A549 (cell line): ENCODE measurements around the gene DZIP3. TPM values are rescaled to one million over a fixed set of nuclear protein-coding genes. Genes with fewer than 3 reads are reported as not detected.

Experiments used
- ATAC-seq, 2 experiments: fragments of 200-7000 bp in 1 of 2; fragments of >200 bp in 1 of 2; cut with Nextera tagmentation in 1 of 2; cut with Tn5 transposase in 1 of 2; 3 replicates each; pipeline versions ENCODE4 v1.8.0 to v1.9.1; 2018 to 2020; ENCODE audit warnings: mild to moderate bottlenecking in 1 of 2, moderate library complexity in 1 of 2
- CTCF ChIA-PET: fragments of 300-600 bp; sonication (Branson Sonifier 250); formaldehyde crosslinking; extraction: SDS; loops from one replicate; lab custom pipeline; 2021; ENCODE audit warnings: antibody characterized with exemption, inconsistent platforms; lab: Yijun Ruan, JAX
- POLR2A ChIA-PET: fragments of 350-600 bp; formaldehyde crosslinking; extraction: SDS; loops from one replicate; lab custom pipeline; 2021; ENCODE audit warnings: antibody characterized with exemption, inconsistent platforms; lab: Yijun Ruan, JAX
- DNase-seq, 2 experiments: peaks; one replicate each; pipeline versions ENCODE4 v3.0.0 to v3.0.0-alpha.2; 2011 to 2016; ENCODE audit warnings: low read depth in 1 of 2, low spot score in 1 of 2
- FAIRE-seq: peaks from 2 replicates; lab custom pipeline; 2011; peaks lifted over from hg19 to GRCh38; lab: Jason Lieb, UNC
- H3K27ac ChIP-seq, 2 experiments: fragments of >200 bp; sonication (Bioruptor Twin); formaldehyde crosslinking; 3 replicates each; pipeline ENCODE4 v1.5.1; 2016 to 2017
- H3K4me1 ChIP-seq: fragments of >200 bp; sonication (Bioruptor Twin); formaldehyde crosslinking; 3 replicates; pipeline ENCODE4 v1.6.1; 2016
- H3K4me2 ChIP-seq: fragments of >200 bp; sonication (Bioruptor Twin); formaldehyde crosslinking; 3 replicates; pipeline ENCODE4 v1.6.1; 2016
- H3K4me3 ChIP-seq: fragments of >200 bp; sonication (Bioruptor Twin); formaldehyde crosslinking; 3 replicates; pipeline ENCODE4 v1.5.1; 2016
- H3K9me3 ChIP-seq: fragments of >200 bp; sonication (Bioruptor Twin); formaldehyde crosslinking; 3 replicates; pipeline ENCODE4 v1.6.1; 2016
- EHF ChIP-seq: fragments of 250-450 bp; sonication (Bioruptor Pico); IDR thresholded peaks from 2 replicates; pipeline ENCODE4 v1.5.0; 2020; ENCODE audit warnings: mild to moderate bottlenecking
- GATA3 ChIP-seq: IDR thresholded peaks from 2 replicates; pipeline ENCODE4 v1.6.1; 2012; ENCODE audit warnings: borderline replicate concordance
- HDAC2 ChIP-seq: fragments of 200-600 bp; sonication (generic); IDR thresholded peaks from 2 replicates; pipeline ENCODE4 v1.6.1; 2016
- HMGXB4 ChIP-seq: fragments of 250-450 bp; sonication (Bioruptor Pico); IDR thresholded peaks from 2 replicates; pipeline ENCODE4 v1.5.0; 2021; ENCODE audit warnings: mild to moderate bottlenecking, moderate library complexity, borderline replicate concordance
- HOXA7 ChIP-seq: fragments of 250-450 bp; sonication (Bioruptor Pico); IDR thresholded peaks from 2 replicates; pipeline ENCODE4 v1.5.0; 2020; ENCODE audit warnings: mild to moderate bottlenecking, moderate library complexity
- HOXB13 ChIP-seq: fragments of 250-450 bp; sonication (Bioruptor Pico); IDR thresholded peaks from 2 replicates; pipeline ENCODE4 v1.5.0; 2020; ENCODE audit warnings: low read depth, mild to moderate bottlenecking, moderate library complexity
- JUN ChIP-seq, 2 experiments: fragments of >200 bp; sonication (Bioruptor Twin); formaldehyde crosslinking; IDR thresholded peaks; 2 replicates in 1 of 2; 3 replicates in 1 of 2; pipeline ENCODE4 v1.6.1; 2016 to 2017
- JUNB ChIP-seq: fragments of >200 bp; sonication (Bioruptor Twin); formaldehyde crosslinking; IDR thresholded peaks from 2 replicates; pipeline ENCODE4 v1.6.1; 2016
- MAZ ChIP-seq: fragments of 150-350 bp; IDR thresholded peaks from 2 replicates; pipeline ENCODE4 v1.6.1; 2014; ENCODE audit warnings: antibody characterized with exemption, low read depth, low read length, borderline replicate concordance
- NFE2L2 ChIP-seq: fragments of 150-350 bp; conservative IDR thresholded peaks from 2 replicates; pipeline ENCODE4 v1.6.1; 2014; ENCODE audit warnings: low read length
- NPAS2 ChIP-seq: fragments of 250-450 bp; sonication (Bioruptor Pico); IDR thresholded peaks from 2 replicates; pipeline ENCODE4 v1.8.0; 2022; ENCODE audit warnings: mild to moderate bottlenecking, moderate library complexity, borderline replicate concordance
- NR3C1 ChIP-seq: fragments of >200 bp; sonication (Bioruptor Twin); formaldehyde crosslinking; IDR thresholded peaks from 3 replicates; pipeline ENCODE4 v1.6.1; 2017
- RAD21 ChIP-seq, 2 experiments: fragments of >200 bp in 1 of 2; sonication (Bioruptor Twin) in 1 of 2; formaldehyde crosslinking in 1 of 2; IDR thresholded peaks in 1 of 2; conservative IDR thresholded peaks in 1 of 2; 2 replicates in 1 of 2; 3 replicates in 1 of 2; pipeline ENCODE4 v1.6.1; 2012 to 2018; ENCODE audit warnings: inconsistent platforms in 1 of 2
- RARB ChIP-seq: fragments of 250-450 bp; sonication (Bioruptor Pico); IDR thresholded peaks from 2 replicates; pipeline ENCODE4 v1.8.0; 2021; ENCODE audit warnings: mild to moderate bottlenecking, moderate library complexity
- RCOR1 ChIP-seq: fragments of 150-350 bp; IDR thresholded peaks from 2 replicates; pipeline ENCODE4 v1.6.1; 2014; ENCODE audit warnings: antibody characterized with exemption, low read length, low read depth
- RFX5 ChIP-seq: fragments of 450-650 bp; IDR thresholded peaks from 2 replicates; pipeline ENCODE4 v1.7.1; 2014; ENCODE audit warnings: antibody characterized with exemption, mild to moderate bottlenecking, moderate library complexity
- SMC3 ChIP-seq: fragments of >200 bp; sonication (Bioruptor Twin); formaldehyde crosslinking; IDR thresholded peaks from 3 replicates; pipeline ENCODE4 v1.6.1; 2018; ENCODE audit warnings: inconsistent platforms
- TFCP2L1 ChIP-seq: fragments of 250-450 bp; sonication (Bioruptor Pico); IDR thresholded peaks from 2 replicates; pipeline ENCODE4 v1.5.0; 2021; ENCODE audit warnings: mild to moderate bottlenecking
- WGBS: methylation state at CpG from one replicate; pipeline ENCODE4 v1.1.6; 2017; ENCODE audit errors: missing lambda C conversion rate; 5-methylcytosine and 5-hydroxymethylcytosine counted together
- polyA plus RNA-seq, 4 experiments: library from polyadenylated mRNA; depleted of rRNA in 3 of 4; stranded (reverse); fragments of >200 nt; fragmentation: RNase III in 1 of 4; extraction: RNeasy Plus Mini Kit Qiagen cat#74134 plus additional on column Dnase treatment in 1 of 4; gene quantifications; 2 replicates in 3 of 4; 3 replicates in 1 of 4; pipeline ENCODE4 v1.2.3, GENCODE V29; 2011 to 2017
- TF ChIP-seq, protein P1 (sequence below): IDR thresholded peaks from 2 replicates; pipeline ENCODE4 v1.6.1; 2012; ENCODE audit warnings: low read depth, borderline replicate concordance
- TF ChIP-seq, protein P2 (sequence below): IDR thresholded peaks from 2 replicates; pipeline ENCODE4 v1.6.1; 2012

Gene DZIP3
- polyA plus RNA-seq, 2 of the 4 experiments (the other 2 are of a cell fraction), result 8.1 to 22.2 TPM

GRCh38 chr3:108546247-108546646 is 43.3 kb upstream of the DZIP3 start:
- no peak overlapping the region for H3K4me2 ChIP-seq
- peaks cover 17% of the 10 kb centered on the region; the same call in 2 of the 3 replicates for H3K4me1 ChIP-seq
- FAIRE-seq (no peak), DNase-seq (no peak), ATAC-seq (no peak)
- 91% methylated on average over 1 of the region's 1 CpG for WGBS
- no peak for TF ChIP-seq HDAC2
- no peak for TF ChIP-seq RCOR1
- no peak for TF ChIP-seq RAD21 (conservative IDR thresholded peaks at IDR 0.05 in 1 of 2, IDR thresholded peaks at IDR 0.05 in 1 of 2)
- TF ChIP-seq MAZ, result no peak
- TF ChIP-seq, protein P1, sequence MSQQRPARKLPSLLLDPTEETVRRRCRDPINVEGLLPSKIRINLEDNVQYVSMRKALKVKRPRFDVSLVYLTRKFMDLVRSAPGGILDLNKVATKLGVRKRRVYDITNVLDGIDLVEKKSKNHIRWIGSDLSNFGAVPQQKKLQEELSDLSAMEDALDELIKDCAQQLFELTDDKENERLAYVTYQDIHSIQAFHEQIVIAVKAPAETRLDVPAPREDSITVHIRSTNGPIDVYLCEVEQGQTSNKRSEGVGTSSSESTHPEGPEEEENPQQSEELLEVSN, result no peak
- TF ChIP-seq JUN (IDR thresholded peaks at IDR 0.05), result no peak
- TF ChIP-seq, protein P2, sequence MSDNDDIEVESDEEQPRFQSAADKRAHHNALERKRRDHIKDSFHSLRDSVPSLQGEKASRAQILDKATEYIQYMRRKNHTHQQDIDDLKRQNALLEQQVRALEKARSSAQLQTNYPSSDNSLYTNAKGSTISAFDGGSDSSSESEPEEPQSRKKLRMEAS, result no peak
- no peak for TF ChIP-seq EHF (CRISPR knock-in tag)
- no peak for TF ChIP-seq HOXA7 (CRISPR knock-in tag)
- no peak for TF ChIP-seq SMC3
- TF ChIP-seq TFCP2L1 (CRISPR knock-in tag), result no peak
- no peak for TF ChIP-seq GATA3
- TF ChIP-seq RFX5, result no peak
- no peak for TF ChIP-seq NFE2L2
- no peak for TF ChIP-seq HMGXB4
- no peak for TF ChIP-seq HOXB13 (CRISPR knock-in tag)
- TF ChIP-seq JUNB, result no peak
- TF ChIP-seq RARB, result no peak
- H3K9me3 ChIP-seq, result no peaks in the 10 kb centered on the region
- ChIA-PET CTCF (interaction anchor here (1.5 to 4.8 kb wide), 2 partner anchors 10 to 57 kb away, joined by 3 to 25 read pairs; no protein-coding TSS in a partner anchor), POLR2A (no interaction called here)
- H3K4me3 ChIP-seq, result no peak overlapping the region
- H3K27ac ChIP-seq, result no peak overlapping the region

GRCh38 chr3:108546692-108547091 is 42.8 kb upstream of the DZIP3 start:
- no peak for ATAC-seq
- peaks cover 17% of the 10 kb centered on the region; the same call in 2 of the 3 replicates for H3K4me1 ChIP-seq
- H3K27ac ChIP-seq, result no peak overlapping the region
- H3K9me3 ChIP-seq, result no peaks in the 10 kb centered on the region
- TF ChIP-seq HOXB13 (CRISPR knock-in tag) (no peak), TFCP2L1 (CRISPR knock-in tag) (no peak), MAZ (no peak)
- no peak overlapping the region for H3K4me2 ChIP-seq
- H3K4me3 ChIP-seq, result no peak overlapping the region
- ChIA-PET POLR2A (no interaction called here), CTCF (interaction anchor here (1.5 to 4.8 kb wide), 2 partner anchors 10 to 57 kb away, joined by 3 to 25 read pairs; no protein-coding TSS in a partner anchor)
- DNase-seq, result no peak
- no peak for FAIRE-seq
- WGBS, result 95% methylated on average over 3 of the region's 3 CpGs

- ChIA-PET POLR2A (no interaction called here), CTCF (no interaction called here)
- Histone ChIP-seq H3K4me1 (peaks cover 17% of the 10 kb centered on the region; the same call in 2 of the 3 replicates), H3K4me3 (no peak overlapping the region), H3K27ac (no peak overlapping the region), H3K4me2 (peak overlapping the region; percentile 28; the same call in 2 of the 3 replicates), H3K9me3 (no peaks in the 10 kb centered on the region)
- WGBS, result 27% methylated on average over 1 of the region's 1 CpG
- ATAC-seq (no peak), DNase-seq (no peak), FAIRE-seq (no peak)
- TF ChIP-seq NPAS2 (CRISPR knock-in tag) (no peak), RAD21 (conservative IDR thresholded peaks at IDR 0.05 in 1 of 2, IDR thresholded peaks at IDR 0.05 in 1 of 2) (no peak), NR3C1 (no peak), RARB (no peak)
Measured at GRCh38 chr3:108548304-108548703, 41.2 kb upstream of the DZIP3 start.
